Neural cell (in vitro differentiated cells): Measurements from ENCODE around the gene PRRG2. TPM values are rescaled to one million over a fixed set of nuclear protein-coding genes. Genes with fewer than 3 reads are reported as not detected.

Experiments used
- H2AFZ ChIP-seq: fragments of 200-600, 300-800 bp; sonication (generic), shearing (Covaris generic); 2 replicates; pipeline ENCODE4 v1.6.0; 2014; ENCODE audit warnings: low read depth, mild to moderate bottlenecking, antibody characterized with exemption, low read length, moderate library complexity
- H3F3A ChIP-seq: fragments of 200-600 bp; shearing (Covaris generic); 2 replicates; pipeline ENCODE4 v1.6.1; 2016; ENCODE audit warnings: mild to moderate bottlenecking, moderate library complexity, mixed read lengths, antibody characterized with exemption, low read length; ENCODE audit not compliant: insufficient read depth, poor library complexity, severe bottlenecking
- H3K27ac ChIP-seq: fragments of 200-600, 300-800 bp; sonication (generic), shearing (Covaris generic); 2 replicates; pipeline ENCODE4 v1.5.1; 2014; ENCODE audit warnings: mild to moderate bottlenecking, low read length, moderate library complexity
- H3K27me3 ChIP-seq: fragments of 300-800, 200-600 bp; sonication (generic), shearing (Covaris generic); 2 replicates; pipeline ENCODE4 v1.6.0; 2014; ENCODE audit warnings: mild to moderate bottlenecking, low read depth, low read length, moderate library complexity; ENCODE audit not compliant: insufficient read depth
- H3K36me3 ChIP-seq: fragments of 300-800, 200-600 bp; sonication (generic), shearing (Covaris generic); 2 replicates; pipeline ENCODE4 v1.5.1; 2014; ENCODE audit warnings: mild to moderate bottlenecking, antibody characterized with exemption, low read length, moderate library complexity; ENCODE audit not compliant: insufficient read depth
- H3K4me2 ChIP-seq: fragments of 300-800, 200-600 bp; sonication (generic), shearing (Covaris generic); 2 replicates; pipeline ENCODE4 v1.6.0; 2014; ENCODE audit warnings: mild to moderate bottlenecking, low read length
- H3K4me3 ChIP-seq: fragments of 300-800, 200-600 bp; sonication (generic), shearing (Covaris generic); 2 replicates; pipeline ENCODE4 v1.5.1; 2014; ENCODE audit warnings: mild to moderate bottlenecking, low read length, moderate library complexity
- H3K79me2 ChIP-seq: fragments of 200-600 bp; shearing (Covaris generic); replicated peaks from 2 replicates; pipeline ENCODE4 v1.6.0; 2014; ENCODE audit warnings: mild to moderate bottlenecking, low read length, moderate library complexity; ENCODE audit not compliant: insufficient read depth
- H3K9ac ChIP-seq: fragments of 300-800, 200-600 bp; sonication (generic), shearing (Covaris generic); 2 replicates; pipeline ENCODE4 v1.6.1; 2016; ENCODE audit warnings: mild to moderate bottlenecking, low read length, mixed read lengths
- H3K9me2 ChIP-seq: fragments of 200-600 bp; shearing (Covaris generic); 2 replicates; pipeline ENCODE4 v1.6.1; 2016; ENCODE audit warnings: mild to moderate bottlenecking, low read length, mixed read lengths; ENCODE audit not compliant: insufficient read depth
- H3K9me3 ChIP-seq: fragments of 200-600, 300-800 bp; sonication (generic), shearing (Covaris generic); 2 replicates; pipeline ENCODE4 v1.6.1; 2016; ENCODE audit warnings: mild to moderate bottlenecking, mixed run types, low read length, moderate library complexity, mixed read lengths
- H4K20me1 ChIP-seq: fragments of 200-600 bp; shearing (Covaris generic); 2 replicates; pipeline ENCODE4 v1.6.1; 2016; ENCODE audit warnings: mild to moderate bottlenecking, mixed run types; ENCODE audit not compliant: insufficient read depth
- CTCF ChIP-seq: fragments of 450-650 bp; IDR thresholded peaks from 2 replicates; pipeline ENCODE4 v1.5.1; 2014; ENCODE audit warnings: antibody characterized with exemption, mild to moderate bottlenecking, moderate library complexity; ENCODE audit not compliant: poor library complexity, severe bottlenecking
- EP300 ChIP-seq: fragments of 450-650 bp; conservative IDR thresholded peaks from 2 replicates; pipeline ENCODE4 v1.6.1; 2014; ENCODE audit warnings: antibody characterized with exemption, mild to moderate bottlenecking, moderate library complexity; ENCODE audit not compliant: poor library complexity, severe bottlenecking
- EZH2 ChIP-seq: fragments of 200-600, 300-800 bp; shearing (Covaris generic), sonication (generic); IDR thresholded peaks from 2 replicates; pipeline ENCODE4 v1.6.1; 2014; ENCODE audit warnings: antibody characterized with exemption, low read length, borderline replicate concordance, mild to moderate bottlenecking; ENCODE audit not compliant: insufficient read depth, poor library complexity, severe bottlenecking
- MXI1 ChIP-seq: fragments of 450-650 bp; conservative IDR thresholded peaks from 2 replicates; pipeline ENCODE4 v1.6.1; 2014; ENCODE audit warnings: antibody characterized with exemption, mild to moderate bottlenecking; ENCODE audit not compliant: poor library complexity, severe bottlenecking
- POLR2AphosphoS5 ChIP-seq: IDR thresholded peaks from 2 replicates; pipeline ENCODE4 v1.6.1; 2012
- RAD21 ChIP-seq: fragments of 450-650 bp; conservative IDR thresholded peaks from 2 replicates; pipeline ENCODE4 v1.6.1; 2014; ENCODE audit warnings: antibody characterized with exemption, mild to moderate bottlenecking, moderate library complexity
- REST ChIP-seq: IDR thresholded peaks from 2 replicates; pipeline ENCODE4 v1.6.1; 2012; ENCODE audit warnings: borderline replicate concordance
- SMC3 ChIP-seq: fragments of 450-650 bp; conservative IDR thresholded peaks from 2 replicates; pipeline ENCODE4 v1.6.1; 2014; ENCODE audit warnings: antibody characterized with exemption, mild to moderate bottlenecking, moderate library complexity; ENCODE audit not compliant: poor library complexity
- TAF1 ChIP-seq: IDR thresholded peaks from 2 replicates; pipeline ENCODE4 v1.6.1; 2012; ENCODE audit warnings: low read depth
- polyA plus RNA-seq: library from polyadenylated mRNA; depleted of rRNA; stranded (reverse); fragments of >200 nt; gene quantifications from 2 replicates; pipeline ENCODE4 v1.2.3, GENCODE V29; 2014

Gene PRRG2
- polyA plus RNA-seq, 1 donor from 2014 or later, result not detected

GRCh38 chr19:49534632-49535385 is 46.3 kb upstream of the PRRG2 start:
- no peaks in the 10 kb centered on the region for H3F3A ChIP-seq
- no peaks in the 10 kb centered on the region for H3K36me3 ChIP-seq
- H3K4me3 ChIP-seq, result peak overlapping the region; percentile 92
- H4K20me1 ChIP-seq, result no peaks in the 10 kb centered on the region
- no peak overlapping the region for H3K9ac ChIP-seq
- H3K4me2 ChIP-seq, result peak overlapping the region; percentile 49
- no peaks in the 10 kb centered on the region for H3K9me3 ChIP-seq
- H3K9me2 ChIP-seq, result no peaks in the 10 kb centered on the region
- H3K27me3 ChIP-seq, result no peaks in the 10 kb centered on the region
- H3K27ac ChIP-seq, result no peak overlapping the region
- TF ChIP-seq REST (no peak), SMC3 (no peak), RAD21 (no peak), POLR2AphosphoS5 (no peak), EZH2 (no peak), CTCF (no peak), EP300 (no peak), TAF1 (no peak), MXI1 (no peak)
- H3K79me2 ChIP-seq, result no peaks in the 10 kb centered on the region
- no peak overlapping the region for H2AFZ ChIP-seq

- Histone ChIP-seq H3K27me3 (no peaks in the 10 kb centered on the region), H3K9ac (no peak overlapping the region), H3K79me2 (no peaks in the 10 kb centered on the region), H3K4me3 (no peak overlapping the region), H3K36me3 (no peaks in the 10 kb centered on the region), H3K9me2 (no peaks in the 10 kb centered on the region), H3K27ac (no peak overlapping the region), H3K9me3 (no peaks in the 10 kb centered on the region), H2AFZ (no peak overlapping the region), H4K20me1 (no peaks in the 10 kb centered on the region), H3F3A (no peaks in the 10 kb centered on the region), H3K4me2 (no peak overlapping the region)
- TF ChIP-seq EZH2 (no peak), REST (no peak), SMC3 (no peak), CTCF (no peak), RAD21 (no peak), MXI1 (no peak), TAF1 (no peak), EP300 (no peak), POLR2AphosphoS5 (no peak)
These were observed 44.1 kb upstream of the PRRG2 start for GRCh38 chr19:49536921-49537462.
